A673 (cell line): ENCODE results near the gene APOA4.

Experiments used
- CTCF ChIP-seq: fragments of 300-800, 200-600 bp; sonication (generic); conservative IDR thresholded peaks from 2 replicates; pipeline ENCODE4 v1.5.1; 2017; ENCODE audit warnings: low read depth, mild to moderate bottlenecking, antibody characterized with exemption, low read length, moderate library complexity, mixed read lengths
- EZH2 ChIP-seq: fragments of 200-600 bp; sonication (generic); IDR thresholded peaks from 2 replicates; pipeline ENCODE4 v1.6.1; 2017; ENCODE audit warnings: borderline replicate concordance, low read depth, mild to moderate bottlenecking, mixed read lengths, antibody characterized with exemption, low read length; ENCODE audit not compliant: poor library complexity, severe bottlenecking

GRCh38 chr11:116775975-116776374 is 47.1 kb downstream of the APOA4 start:
- TF ChIP-seq EZH2 = no peak
- no peak for TF ChIP-seq CTCF
